GM12878 (cell line): ENCODE measurements around the gene MCUB. TPM values are rescaled to one million over a fixed set of nuclear protein-coding genes. Genes with fewer than 3 reads are reported as not detected.

Experiments used
- ATAC-seq: fragments of 200-7000 bp; cut with Tn5 transposase; 3 replicates; pipeline ENCODE4 v1.9.1; 2020; ENCODE audit warnings: mild to moderate bottlenecking, moderate library complexity
- BruUV-seq: library from RNA; stranded (reverse); fragments of 400-500 nt; replicated peaks from 2 replicates; lab custom pipeline; 2021; lab: Mats Ljungman, UMichigan
- CTCF ChIA-PET: fragments of 300-600 bp; sonication (Branson Sonifier 250); formaldehyde crosslinking; extraction: SDS; loops from one replicate; lab custom pipeline; 2021; ENCODE audit warnings: inconsistent platforms; lab: Yijun Ruan, JAX
- POLR2A ChIA-PET: fragments of 350-600 bp; formaldehyde crosslinking; extraction: SDS; loops from one replicate; lab custom pipeline; 2021; ENCODE audit warnings: inconsistent platforms; lab: Charles Lee
- RAD21 ChIA-PET: fragments of 300-600 bp; sonication (Branson Sonifier 250); formaldehyde crosslinking; loops from one replicate; lab custom pipeline; 2023; ENCODE audit warnings: antibody characterized with exemption; ENCODE audit not compliant: unreplicated experiment; lab: Charles Lee
- SMC1A ChIA-PET: fragments of 300-600 bp; sonication (Branson Sonifier 250); formaldehyde crosslinking; loops from one replicate; lab custom pipeline; 2023; ENCODE audit not compliant: unreplicated experiment, uncharacterized antibody; lab: Charles Lee
- DNase-seq: peaks from one replicate; pipeline ENCODE4 v3.0.0-alpha.2; 2011; ENCODE audit warnings: low read depth, low spot score
- FAIRE-seq: peaks from 3 replicates; lab custom pipeline; 2011; peaks lifted over from hg19 to GRCh38; lab: Jason Lieb, UNC
- H2AFZ ChIP-seq: 2 replicates; pipeline ENCODE4 v1.6.0; 2011; ENCODE audit warnings: low read depth, low read length, control low read depth; ENCODE audit not compliant: control insufficient read depth
- H3K27ac ChIP-seq: 2 replicates; pipeline ENCODE4 v1.5.1; 2011; ENCODE audit warnings: control low read depth; ENCODE audit not compliant: control insufficient read depth, insufficient read depth
- H3K27me3 ChIP-seq, 2 experiments: replicated peaks in 1 of 2; 2 replicates each; pipeline versions ENCODE4 v1.6.0 to v1.6.1; 2011; ENCODE audit warnings: low read length in 1 of 2; ENCODE audit not compliant: control insufficient read depth in 2 of 2, insufficient read depth in 2 of 2
- H3K36me3 ChIP-seq, 2 experiments: 2 replicates each; pipeline ENCODE4 v1.5.1; 2011; ENCODE audit warnings: low read length in 1 of 2; ENCODE audit not compliant: control insufficient read depth in 2 of 2, insufficient read depth in 2 of 2
- H3K4me1 ChIP-seq: 2 replicates; pipeline ENCODE4 v1.6.1; 2011; ENCODE audit warnings: mild to moderate bottlenecking, low read length, moderate library complexity, mixed read lengths; ENCODE audit not compliant: control insufficient read depth, insufficient read depth
- H3K4me2 ChIP-seq: 2 replicates; pipeline ENCODE4 v1.6.0; 2011; ENCODE audit warnings: control low read depth; ENCODE audit not compliant: control insufficient read depth, insufficient read depth
- H3K4me3 ChIP-seq: fragments of 200-600 bp; sonication (generic); 2 replicates; pipeline ENCODE4 v1.5.1; 2016
- H3K79me2 ChIP-seq: 2 replicates; pipeline ENCODE4 v1.6.0; 2011; ENCODE audit warnings: low read length; ENCODE audit not compliant: control insufficient read depth, insufficient read depth
- H3K9ac ChIP-seq: 2 replicates; pipeline ENCODE4 v1.8.0; 2011; ENCODE audit warnings: low read length, control low read depth, mixed read lengths; ENCODE audit not compliant: control insufficient read depth, insufficient read depth
- H3K9me3 ChIP-seq: replicated peaks from 3 replicates; pipeline ENCODE4 v1.5.1; 2011; ENCODE audit warnings: mild to moderate bottlenecking, low read length; ENCODE audit not compliant: control insufficient read depth, insufficient read depth
- H4K20me1 ChIP-seq: 2 replicates; pipeline ENCODE4 v1.6.0; 2011; ENCODE audit not compliant: control insufficient read depth, insufficient read depth
- BCL3 ChIP-seq: IDR thresholded peaks from 2 replicates; pipeline ENCODE4 v1.6.1; 2011; ENCODE audit warnings: borderline replicate concordance, low read depth, mild to moderate bottlenecking, moderate library complexity, low read length; ENCODE audit not compliant: insufficient read depth, poor library complexity, severe bottlenecking
- E4F1 ChIP-seq: fragments of 450-650 bp; IDR thresholded peaks from 2 replicates; pipeline ENCODE4 v1.6.1; 2018; ENCODE audit warnings: borderline replicate concordance, mild to moderate bottlenecking; ENCODE audit not compliant: partially characterized antibody
- FOS ChIP-seq: IDR thresholded peaks from 3 replicates; pipeline ENCODE4 v1.6.1; 2011; ENCODE audit warnings: borderline replicate concordance; ENCODE audit not compliant: insufficient read length; ENCODE audit errors: extremely low read depth
- HDAC2 ChIP-seq: fragments of 200-600 bp; sonication (generic); IDR thresholded peaks from 2 replicates; pipeline ENCODE4 v1.6.1; 2017
- JUNB ChIP-seq: IDR thresholded peaks from 2 replicates; pipeline ENCODE4 v1.6.1; 2016; ENCODE audit warnings: antibody characterized with exemption, mild to moderate bottlenecking
- MXI1 ChIP-seq: fragments of 150-350 bp; IDR thresholded peaks from 2 replicates; pipeline ENCODE4 v1.6.1; 2011; ENCODE audit warnings: low read depth, mild to moderate bottlenecking, inconsistent platforms, low read length, improper control_type of control experiment
- NFXL1 ChIP-seq: fragments of 450-650 bp; IDR thresholded peaks from 2 replicates; pipeline ENCODE4 v1.6.1; 2017; ENCODE audit warnings: antibody characterized with exemption, mild to moderate bottlenecking, borderline replicate concordance
- POLR2AphosphoS2 ChIP-seq: IDR thresholded peaks from 2 replicates; pipeline ENCODE4 v1.6.1; 2011; ENCODE audit warnings: low read depth, mild to moderate bottlenecking, low read length, improper control_type of control experiment, moderate library complexity
- ZNF622 ChIP-seq: fragments of 450-650 bp; IDR thresholded peaks from 2 replicates; pipeline ENCODE4 v1.6.1; 2017; ENCODE audit warnings: mild to moderate bottlenecking, inconsistent platforms
- WGBS: methylation state at CpG from one replicate; pipeline ENCODE4 v1.1.6; 2016; ENCODE audit warnings: low lambda C conversion rate; ENCODE audit not compliant: insufficient replicate concordance, insufficient coverage; ENCODE audit errors: missing lambda C conversion rate; 5-methylcytosine and 5-hydroxymethylcytosine counted together
- in situ Hi-C: fragments of 300-500 bp; cut with MboI; formaldehyde crosslinking; loops from 9 replicates; pipeline ENCODE4 v1.14.3; 2018; ENCODE audit warnings: mixed read lengths
- intact Hi-C: fragments of 100-400 bp; cut with micrococcal nuclease; formaldehyde crosslinking; loops from one replicate; pipeline ENCODE4 v1.14.2; 2022; ENCODE audit not compliant: unreplicated experiment
- polyA plus RNA-seq, 11 experiments: library from polyadenylated mRNA; depleted of rRNA in 4 of 11; unstranded in 6 of 11; stranded (reverse) in 5 of 11; fragments of >200 nt; fragmentation: Nextera tagmentation in 4 of 11; fragmentation: Illumina TruSeq in 1 of 11; extraction: Ambion mirVana in 4 of 11; extraction: Trizol in 1 of 11; gene quantifications; 1 replicate in 1 of 11; 2 replicates in 10 of 11; pipeline versions ENCODE4 v1.2.1 to v1.2.3, GENCODE V29; 2011 to 2016; ENCODE audit warnings: inconsistent platforms in 2 of 11, missing spikeins in 2 of 11, low read depth in 1 of 11
- total RNA-seq, 4 experiments: library from RNA; depleted of rRNA in 3 of 4; stranded (reverse); fragments of >200 nt in 3 of 4; fragmentation: Illumina TruSeq in 1 of 4; extraction: Trizol in 1 of 4; gene quantifications; 2 replicates each; pipeline versions ENCODE4 v1.2.1 to v1.2.3, GENCODE V29; 2013 to 2021

Gene MCUB
- total and polyA plus RNA-seq, 10 of the 15 experiments (the other 5 are each of a cell fraction or from before 2014, with no cell fraction given), result 4.7 to 63.7 (median 39.4) TPM

DNA sequence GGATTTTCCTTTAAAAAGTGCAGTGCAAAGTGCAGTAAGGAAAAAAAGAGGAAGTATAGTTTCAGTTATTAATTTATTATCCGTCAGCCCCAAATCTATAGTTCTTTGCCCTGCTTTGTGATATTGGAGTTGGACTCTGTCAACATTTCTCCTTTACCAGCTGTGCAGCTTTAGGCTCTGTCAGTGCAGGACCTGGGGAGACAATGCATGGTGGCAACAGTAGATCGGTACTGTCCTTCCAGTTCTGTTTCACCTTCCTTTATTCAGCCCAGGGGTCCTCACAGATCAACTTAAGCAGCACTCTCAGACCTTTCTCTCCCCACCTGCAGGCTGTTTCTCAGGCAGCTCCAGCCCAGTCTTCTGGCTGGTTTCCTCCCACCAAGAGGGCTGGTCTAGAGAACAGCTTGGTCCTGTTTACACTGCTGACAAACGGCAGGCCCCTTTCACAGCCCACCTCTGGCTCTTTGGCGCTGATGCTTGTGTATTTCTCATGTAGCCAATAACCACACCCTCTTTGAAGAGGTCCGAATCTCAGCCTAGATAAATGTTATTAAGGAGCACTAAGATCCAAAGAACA, 71.6 kb downstream of the MCUB start:
- intact Hi-C loops, result no loop called here
- RAD21 ChIA-PET, result no interaction called here
- FAIRE-seq (no peak), ATAC-seq (no peak), DNase-seq (no peak)
- Histone ChIP-seq H3K4me1 (no peaks in the 10 kb centered on the region), H3K9me3 (no peaks in the 10 kb centered on the region), H3K36me3 (no peaks in the 10 kb centered on the region), H3K79me2 (no peaks in the 10 kb centered on the region), H3K9ac (no peak overlapping the region), H2AFZ (no peak overlapping the region), H4K20me1 (no peaks in the 10 kb centered on the region), H3K4me3 (no peak overlapping the region), H3K27me3 (no peaks in the 10 kb centered on the region), H3K27ac (no peak overlapping the region), H3K4me2 (no peak overlapping the region)
- CTCF ChIA-PET, result interaction anchor here (1.1 kb wide), 1 partner anchor 196 kb away, joined by 3 read pairs; the partner anchor contains the start of gene RRH
- WGBS, result 48% methylated on average over 5 of the region's 5 CpGs
- in situ Hi-C loops, result no loop called here
- POLR2A ChIA-PET, result interaction anchor here (0.7 kb wide), 1 partner anchor 431 kb away, joined by 3 read pairs; no protein-coding TSS in a partner anchor
- BruUV-seq, result no TSS peak
- SMC1A ChIA-PET, result interaction anchor here (0.6 to 1.8 kb wide), 5 partner anchors 9 to 60 kb away, joined by 3 to 7 read pairs (median 3); no protein-coding TSS in a partner anchor
- TF ChIP-seq ZNF622 (no peak), NFXL1 (no peak), MXI1 (no peak), E4F1 (no peak), JUNB (no peak), HDAC2 (no peak), BCL3 (no peak), FOS (no peak), POLR2AphosphoS2 (no peak)
- TF ChIP-seq, all 136 proteins: peak for 0
